NT2/D1 (cell line): ENCODE measurements around the gene SOCS6.
A peak's percentile ranks its signal among the peaks of the same experiment; 100 is the strongest.

Experiments used
- DNase-seq: peaks from one replicate; pipeline ENCODE4 v3.0.0-alpha.2; 2011; ENCODE audit warnings: low read depth, low spot score
- H3K27me3 ChIP-seq: 2 replicates; pipeline ENCODE4 v1.6.0; 2011; ENCODE audit warnings: mild to moderate bottlenecking; ENCODE audit not compliant: insufficient read length, insufficient read depth
- H3K36me3 ChIP-seq: 2 replicates; pipeline ENCODE4 v1.6.1; 2011; ENCODE audit warnings: mild to moderate bottlenecking, low read length, mixed read lengths; ENCODE audit not compliant: insufficient read depth, insufficient read length
- H3K4me1 ChIP-seq: 2 replicates; pipeline ENCODE4 v1.5.1; 2011; ENCODE audit not compliant: insufficient read depth, insufficient read length
- H3K4me3 ChIP-seq: 2 replicates; pipeline ENCODE4 v1.5.1; 2011; ENCODE audit warnings: low read depth; ENCODE audit not compliant: insufficient read length
- H3K9ac ChIP-seq: 2 replicates; pipeline ENCODE4 v1.6.0; 2011; ENCODE audit warnings: low read depth; ENCODE audit not compliant: insufficient read length
- H3K9me3 ChIP-seq: 2 replicates; pipeline ENCODE4 v1.5.1; 2011; ENCODE audit warnings: mild to moderate bottlenecking, low read length; ENCODE audit not compliant: insufficient read depth
- SUZ12 ChIP-seq: IDR thresholded peaks from 2 replicates; pipeline ENCODE4 v1.6.1; 2011; ENCODE audit not compliant: insufficient read length, insufficient read depth; ENCODE audit errors: extremely low read depth
- YY1 ChIP-seq: IDR thresholded peaks from 2 replicates; pipeline ENCODE4 v1.6.1; 2011; ENCODE audit not compliant: insufficient read length, insufficient read depth
- ZNF274 ChIP-seq: IDR thresholded peaks from 2 replicates; pipeline ENCODE4 v1.6.1; 2011; ENCODE audit warnings: mild to moderate bottlenecking, low read depth, low read length

Gene SOCS6

GRCh38 chr18:70276416-70277191 lies 12.2 kb upstream of the SOCS6 start:
- Histone ChIP-seq H3K4me3 (no peak overlapping the region), H3K9ac (no peak overlapping the region), H3K9me3 (peaks cover 30% of the 10 kb centered on the region; the same call in 1 of the 2 replicates), H3K4me1 (no peaks in the 10 kb centered on the region), H3K27me3 (no peaks in the 10 kb centered on the region), H3K36me3 (no peaks in the 10 kb centered on the region)
- TF ChIP-seq YY1 (no peak), SUZ12 (no peak), ZNF274 (no peak)
- no peak for DNase-seq

GRCh38 chr18:70279470-70279869 lies 9.4 kb upstream of the SOCS6 start:
- no peaks in the 10 kb centered on the region for H3K36me3 ChIP-seq
- H3K27me3 ChIP-seq: no peaks in the 10 kb centered on the region
- H3K9me3 ChIP-seq: peaks cover 13% of the 10 kb centered on the region; the same call in 1 of the 2 replicates
- H3K9ac ChIP-seq: no peak overlapping the region
- no peak for TF ChIP-seq ZNF274
- no peak for TF ChIP-seq YY1
- TF ChIP-seq SUZ12: no peak
- DNase-seq: no peak
- H3K4me3 ChIP-seq: no peak overlapping the region
- no peaks in the 10 kb centered on the region for H3K4me1 ChIP-seq

GRCh38 chr18:70280007-70280925 lies 8.6 kb upstream of the SOCS6 start:
- TF ChIP-seq SUZ12 (no peak), YY1 (no peak), ZNF274 (no peak)
- no peak for DNase-seq
- no peaks in the 10 kb centered on the region for H3K4me1 ChIP-seq

GRCh38 chr18:70284976-70285620 lies 3.7 kb upstream of the SOCS6 start:
- Histone ChIP-seq H3K4me3 (no peak overlapping the region), H3K27me3 (peaks cover 17% of the 10 kb centered on the region)
- DNase-seq: no peak

More at GRCh38 chr18:70280007-70280925, 8.6 kb upstream of the SOCS6 start:
- Histone ChIP-seq H3K9ac (no peak overlapping the region), H3K9me3 (peaks cover 13% of the 10 kb centered on the region; the same call in 1 of the 2 replicates), H3K27me3 (peaks cover 2% of the 10 kb centered on the region), H3K4me3 (no peak overlapping the region), H3K36me3 (no peaks in the 10 kb centered on the region)

GRCh38 chr18:70287731-70288130 lies 1.1 kb upstream of the SOCS6 start:
- no peak for DNase-seq
- peaks cover 17% of the 10 kb centered on the region for H3K27me3 ChIP-seq
- H3K4me3 ChIP-seq: no peak overlapping the region
- H3K4me1 ChIP-seq: peaks cover 2% of the 10 kb centered on the region
- TF ChIP-seq ZNF274 (no peak), YY1 (no peak), SUZ12 (no peak)
- no peaks in the 10 kb centered on the region; the same call in 1 of the 2 replicates for H3K9me3 ChIP-seq
- no peak overlapping the region for H3K9ac ChIP-seq
- no peaks in the 10 kb centered on the region for H3K36me3 ChIP-seq

More at GRCh38 chr18:70284976-70285620, 3.7 kb upstream of the SOCS6 start:
- no peak overlapping the region for H3K9ac ChIP-seq
- TF ChIP-seq SUZ12: no peak
- no peak for TF ChIP-seq ZNF274
- no peak for TF ChIP-seq YY1
- peaks cover 13% of the 10 kb centered on the region; the same call in 1 of the 2 replicates for H3K9me3 ChIP-seq
- H3K36me3 ChIP-seq: no peaks in the 10 kb centered on the region
- no peaks in the 10 kb centered on the region for H3K4me1 ChIP-seq

- DNase-seq: no peak
- TF ChIP-seq ZNF274 (no peak), SUZ12 (no peak), YY1 (no peak)
- peaks cover 17% of the 10 kb centered on the region for H3K27me3 ChIP-seq
- H3K9me3 ChIP-seq: no peaks in the 10 kb centered on the region
- H3K9ac ChIP-seq: peak overlapping the region; percentile 70
- peak overlapping the region; percentile 32 for H3K4me3 ChIP-seq
- no peaks in the 10 kb centered on the region for H3K36me3 ChIP-seq
- peaks cover 2% of the 10 kb centered on the region for H3K4me1 ChIP-seq
Observed at GRCh38 chr18:70288171-70288850, 534 bp upstream of the SOCS6 start.
